ENCODE measurements around the gene ADPRHL1. TPM values are rescaled to one million over a fixed set of nuclear protein-coding genes. Genes with fewer than 3 reads are reported as not detected.

The ADPRHL1 gene
- total RNA-seq, 1 experiment from 2014 or later: 1.5 TPM

DNA sequence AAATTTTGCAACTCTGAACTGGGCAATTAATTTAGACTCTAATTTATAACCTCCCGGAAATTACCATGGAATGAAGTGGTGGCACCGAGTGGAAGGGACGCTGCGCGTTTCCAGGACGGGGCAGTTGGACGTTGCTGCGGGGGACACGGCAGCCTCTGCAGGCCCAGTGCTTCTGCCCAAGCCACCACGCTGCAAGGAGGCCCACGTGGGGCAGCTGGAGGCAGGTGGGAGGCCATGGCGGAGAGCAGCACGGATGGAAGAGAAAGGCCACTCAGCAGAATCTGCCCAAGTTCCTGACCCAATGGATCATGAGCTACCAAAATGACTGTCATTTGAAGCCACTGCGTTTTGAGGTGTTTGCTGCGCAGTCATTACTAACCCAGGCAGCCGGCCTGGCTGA lies 11.2 kb upstream of the ADPRHL1 start (continued):
- no peak for TF ChIP-seq CTCF (IDR thresholded peaks at IDR 0.05)
- TF ChIP-seq ZNF219 (CRISPR knock-in tag; IDR thresholded peaks at IDR 0.05; ENCODE audit: borderline replicate concordance): no peak
- TF ChIP-seq, protein P1, sequence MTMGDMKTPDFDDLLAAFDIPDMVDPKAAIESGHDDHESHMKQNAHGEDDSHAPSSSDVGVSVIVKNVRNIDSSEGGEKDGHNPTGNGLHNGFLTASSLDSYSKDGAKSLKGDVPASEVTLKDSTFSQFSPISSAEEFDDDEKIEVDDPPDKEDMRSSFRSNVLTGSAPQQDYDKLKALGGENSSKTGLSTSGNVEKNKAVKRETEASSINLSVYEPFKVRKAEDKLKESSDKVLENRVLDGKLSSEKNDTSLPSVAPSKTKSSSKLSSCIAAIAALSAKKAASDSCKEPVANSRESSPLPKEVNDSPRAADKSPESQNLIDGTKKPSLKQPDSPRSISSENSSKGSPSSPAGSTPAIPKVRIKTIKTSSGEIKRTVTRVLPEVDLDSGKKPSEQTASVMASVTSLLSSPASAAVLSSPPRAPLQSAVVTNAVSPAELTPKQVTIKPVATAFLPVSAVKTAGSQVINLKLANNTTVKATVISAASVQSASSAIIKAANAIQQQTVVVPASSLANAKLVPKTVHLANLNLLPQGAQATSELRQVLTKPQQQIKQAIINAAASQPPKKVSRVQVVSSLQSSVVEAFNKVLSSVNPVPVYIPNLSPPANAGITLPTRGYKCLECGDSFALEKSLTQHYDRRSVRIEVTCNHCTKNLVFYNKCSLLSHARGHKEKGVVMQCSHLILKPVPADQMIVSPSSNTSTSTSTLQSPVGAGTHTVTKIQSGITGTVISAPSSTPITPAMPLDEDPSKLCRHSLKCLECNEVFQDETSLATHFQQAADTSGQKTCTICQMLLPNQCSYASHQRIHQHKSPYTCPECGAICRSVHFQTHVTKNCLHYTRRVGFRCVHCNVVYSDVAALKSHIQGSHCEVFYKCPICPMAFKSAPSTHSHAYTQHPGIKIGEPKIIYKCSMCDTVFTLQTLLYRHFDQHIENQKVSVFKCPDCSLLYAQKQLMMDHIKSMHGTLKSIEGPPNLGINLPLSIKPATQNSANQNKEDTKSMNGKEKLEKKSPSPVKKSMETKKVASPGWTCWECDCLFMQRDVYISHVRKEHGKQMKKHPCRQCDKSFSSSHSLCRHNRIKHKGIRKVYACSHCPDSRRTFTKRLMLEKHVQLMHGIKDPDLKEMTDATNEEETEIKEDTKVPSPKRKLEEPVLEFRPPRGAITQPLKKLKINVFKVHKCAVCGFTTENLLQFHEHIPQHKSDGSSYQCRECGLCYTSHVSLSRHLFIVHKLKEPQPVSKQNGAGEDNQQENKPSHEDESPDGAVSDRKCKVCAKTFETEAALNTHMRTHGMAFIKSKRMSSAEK (CRISPR knock-in tag; IDR thresholded peaks at IDR 0.05; ENCODE audit: borderline replicate concordance): no peak
- TF ChIP-seq PRDM15 (CRISPR knock-in tag; IDR thresholded peaks at IDR 0.05): no peak
- TF ChIP-seq, protein P2, sequence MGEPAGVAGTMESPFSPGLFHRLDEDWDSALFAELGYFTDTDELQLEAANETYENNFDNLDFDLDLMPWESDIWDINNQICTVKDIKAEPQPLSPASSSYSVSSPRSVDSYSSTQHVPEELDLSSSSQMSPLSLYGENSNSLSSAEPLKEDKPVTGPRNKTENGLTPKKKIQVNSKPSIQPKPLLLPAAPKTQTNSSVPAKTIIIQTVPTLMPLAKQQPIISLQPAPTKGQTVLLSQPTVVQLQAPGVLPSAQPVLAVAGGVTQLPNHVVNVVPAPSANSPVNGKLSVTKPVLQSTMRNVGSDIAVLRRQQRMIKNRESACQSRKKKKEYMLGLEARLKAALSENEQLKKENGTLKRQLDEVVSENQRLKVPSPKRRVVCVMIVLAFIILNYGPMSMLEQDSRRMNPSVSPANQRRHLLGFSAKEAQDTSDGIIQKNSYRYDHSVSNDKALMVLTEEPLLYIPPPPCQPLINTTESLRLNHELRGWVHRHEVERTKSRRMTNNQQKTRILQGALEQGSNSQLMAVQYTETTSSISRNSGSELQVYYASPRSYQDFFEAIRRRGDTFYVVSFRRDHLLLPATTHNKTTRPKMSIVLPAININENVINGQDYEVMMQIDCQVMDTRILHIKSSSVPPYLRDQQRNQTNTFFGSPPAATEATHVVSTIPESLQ (CRISPR knock-in tag; IDR thresholded peaks at IDR 0.05): no peak
- no peak for TF ChIP-seq JUN (CRISPR knock-in tag; IDR thresholded peaks at IDR 0.05)
- no peak for TF ChIP-seq E2F1 (CRISPR knock-in tag; IDR thresholded peaks at IDR 0.05)
- no peak for TF ChIP-seq E2F4 (CRISPR knock-in tag; IDR thresholded peaks at IDR 0.05; ENCODE audit: borderline replicate concordance, low read depth)
- TF ChIP-seq ZNF232 (CRISPR knock-in tag; IDR thresholded peaks at IDR 0.05): no peak
- no peak for TF ChIP-seq ZNF121 (CRISPR knock-in tag; IDR thresholded peaks at IDR 0.05)
- TF ChIP-seq, protein P3, sequence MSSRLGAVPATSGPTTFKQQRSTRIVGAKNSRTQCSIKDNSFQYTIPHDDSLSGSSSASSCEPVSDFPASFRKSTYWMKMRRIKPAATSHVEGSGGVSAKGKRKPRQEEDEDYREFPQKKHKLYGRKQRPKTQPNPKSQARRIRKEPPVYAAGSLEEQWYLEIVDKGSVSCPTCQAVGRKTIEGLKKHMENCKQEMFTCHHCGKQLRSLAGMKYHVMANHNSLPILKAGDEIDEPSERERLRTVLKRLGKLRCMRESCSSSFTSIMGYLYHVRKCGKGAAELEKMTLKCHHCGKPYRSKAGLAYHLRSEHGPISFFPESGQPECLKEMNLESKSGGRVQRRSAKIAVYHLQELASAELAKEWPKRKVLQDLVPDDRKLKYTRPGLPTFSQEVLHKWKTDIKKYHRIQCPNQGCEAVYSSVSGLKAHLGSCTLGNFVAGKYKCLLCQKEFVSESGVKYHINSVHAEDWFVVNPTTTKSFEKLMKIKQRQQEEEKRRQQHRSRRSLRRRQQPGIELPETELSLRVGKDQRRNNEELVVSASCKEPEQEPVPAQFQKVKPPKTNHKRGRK (CRISPR knock-in tag; IDR thresholded peaks at IDR 0.05; ENCODE audit: borderline replicate concordance): no peak
- no peak for TF ChIP-seq ETV6 (CRISPR knock-in tag; IDR thresholded peaks at IDR 0.05)
- no peak for TF ChIP-seq ESRRA (CRISPR knock-in tag; IDR thresholded peaks at IDR 0.05; ENCODE audit: borderline replicate concordance)
- no peak for TF ChIP-seq STAT6 (CRISPR knock-in tag; conservative IDR thresholded peaks at IDR 0.05; ENCODE audit: low read depth)
